ENCODE data around the gene SNAPC4. TPM values are rescaled to one million over a fixed set of nuclear protein-coding genes. Genes with fewer than 3 reads are reported as not detected.
A peak's percentile ranks its signal among the peaks of the same experiment; 100 is the strongest.

Gene SNAPC4, protein sequence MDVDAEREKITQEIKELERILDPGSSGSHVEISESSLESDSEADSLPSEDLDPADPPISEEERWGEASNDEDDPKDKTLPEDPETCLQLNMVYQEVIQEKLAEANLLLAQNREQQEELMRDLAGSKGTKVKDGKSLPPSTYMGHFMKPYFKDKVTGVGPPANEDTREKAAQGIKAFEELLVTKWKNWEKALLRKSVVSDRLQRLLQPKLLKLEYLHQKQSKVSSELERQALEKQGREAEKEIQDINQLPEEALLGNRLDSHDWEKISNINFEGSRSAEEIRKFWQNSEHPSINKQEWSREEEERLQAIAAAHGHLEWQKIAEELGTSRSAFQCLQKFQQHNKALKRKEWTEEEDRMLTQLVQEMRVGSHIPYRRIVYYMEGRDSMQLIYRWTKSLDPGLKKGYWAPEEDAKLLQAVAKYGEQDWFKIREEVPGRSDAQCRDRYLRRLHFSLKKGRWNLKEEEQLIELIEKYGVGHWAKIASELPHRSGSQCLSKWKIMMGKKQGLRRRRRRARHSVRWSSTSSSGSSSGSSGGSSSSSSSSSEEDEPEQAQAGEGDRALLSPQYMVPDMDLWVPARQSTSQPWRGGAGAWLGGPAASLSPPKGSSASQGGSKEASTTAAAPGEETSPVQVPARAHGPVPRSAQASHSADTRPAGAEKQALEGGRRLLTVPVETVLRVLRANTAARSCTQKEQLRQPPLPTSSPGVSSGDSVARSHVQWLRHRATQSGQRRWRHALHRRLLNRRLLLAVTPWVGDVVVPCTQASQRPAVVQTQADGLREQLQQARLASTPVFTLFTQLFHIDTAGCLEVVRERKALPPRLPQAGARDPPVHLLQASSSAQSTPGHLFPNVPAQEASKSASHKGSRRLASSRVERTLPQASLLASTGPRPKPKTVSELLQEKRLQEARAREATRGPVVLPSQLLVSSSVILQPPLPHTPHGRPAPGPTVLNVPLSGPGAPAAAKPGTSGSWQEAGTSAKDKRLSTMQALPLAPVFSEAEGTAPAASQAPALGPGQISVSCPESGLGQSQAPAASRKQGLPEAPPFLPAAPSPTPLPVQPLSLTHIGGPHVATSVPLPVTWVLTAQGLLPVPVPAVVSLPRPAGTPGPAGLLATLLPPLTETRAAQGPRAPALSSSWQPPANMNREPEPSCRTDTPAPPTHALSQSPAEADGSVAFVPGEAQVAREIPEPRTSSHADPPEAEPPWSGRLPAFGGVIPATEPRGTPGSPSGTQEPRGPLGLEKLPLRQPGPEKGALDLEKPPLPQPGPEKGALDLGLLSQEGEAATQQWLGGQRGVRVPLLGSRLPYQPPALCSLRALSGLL (N-terminal part only)
- total RNA-seq, result 3.2 TPM

DNA sequence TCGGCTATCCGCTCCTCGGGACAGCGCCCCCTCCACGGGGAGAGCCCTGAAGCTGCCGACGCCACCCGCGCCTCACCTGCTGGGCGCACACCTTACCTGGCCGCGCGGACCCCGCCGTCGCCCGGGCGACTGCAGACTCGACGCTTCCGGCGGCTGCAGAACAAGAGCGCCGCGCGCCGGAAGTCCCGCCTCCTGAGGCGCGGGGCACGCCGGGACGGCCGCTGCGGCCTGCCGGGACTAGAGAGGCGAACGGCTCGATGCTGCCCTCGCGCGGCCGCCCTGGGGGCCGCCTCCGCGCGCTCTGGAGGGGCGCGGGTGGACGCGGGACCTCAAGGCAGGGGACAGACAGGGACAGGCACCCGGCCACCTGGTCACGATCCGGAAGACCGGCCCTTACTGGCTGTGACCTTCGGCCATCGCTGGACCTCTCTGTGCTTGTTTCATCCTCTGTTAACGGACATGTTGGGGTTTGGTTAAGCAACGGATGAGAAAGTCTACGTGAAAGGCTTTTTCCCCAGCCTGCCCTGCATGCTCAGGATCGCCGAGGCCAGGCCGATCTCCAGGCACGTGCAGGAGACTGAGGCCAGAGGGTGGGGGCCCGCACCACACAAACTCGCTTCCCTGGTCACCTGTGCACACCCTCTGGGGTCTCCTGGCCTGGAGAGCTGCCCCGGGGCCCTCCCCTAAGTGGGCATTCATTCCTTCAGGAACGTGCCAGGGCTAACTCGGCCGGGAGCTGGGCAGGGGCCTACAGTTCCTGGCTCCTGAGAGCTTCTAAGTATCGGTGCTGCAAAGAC is at the start of gene SNAPC4:
SNAPC4 (minus strand) TSS at position 133 of the 797 bp plus-strand sequence. CDS start 1,742 bp downstream, outside the sequence.
- H3K27me3 ChIP-seq, result no peaks in the 10 kb centered on the region
- no peak for TF ChIP-seq POLR2AphosphoS5 (IDR thresholded peaks at IDR 0.05; ENCODE audit: insufficient read depth in 1 of 2, low read depth in 1 of 2)
- TF ChIP-seq, protein P1, sequence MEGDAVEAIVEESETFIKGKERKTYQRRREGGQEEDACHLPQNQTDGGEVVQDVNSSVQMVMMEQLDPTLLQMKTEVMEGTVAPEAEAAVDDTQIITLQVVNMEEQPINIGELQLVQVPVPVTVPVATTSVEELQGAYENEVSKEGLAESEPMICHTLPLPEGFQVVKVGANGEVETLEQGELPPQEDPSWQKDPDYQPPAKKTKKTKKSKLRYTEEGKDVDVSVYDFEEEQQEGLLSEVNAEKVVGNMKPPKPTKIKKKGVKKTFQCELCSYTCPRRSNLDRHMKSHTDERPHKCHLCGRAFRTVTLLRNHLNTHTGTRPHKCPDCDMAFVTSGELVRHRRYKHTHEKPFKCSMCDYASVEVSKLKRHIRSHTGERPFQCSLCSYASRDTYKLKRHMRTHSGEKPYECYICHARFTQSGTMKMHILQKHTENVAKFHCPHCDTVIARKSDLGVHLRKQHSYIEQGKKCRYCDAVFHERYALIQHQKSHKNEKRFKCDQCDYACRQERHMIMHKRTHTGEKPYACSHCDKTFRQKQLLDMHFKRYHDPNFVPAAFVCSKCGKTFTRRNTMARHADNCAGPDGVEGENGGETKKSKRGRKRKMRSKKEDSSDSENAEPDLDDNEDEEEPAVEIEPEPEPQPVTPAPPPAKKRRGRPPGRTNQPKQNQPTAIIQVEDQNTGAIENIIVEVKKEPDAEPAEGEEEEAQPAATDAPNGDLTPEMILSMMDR (IDR thresholded peaks at IDR 0.05), result peak; percentile 75 to 100 (median 90)
- peaks cover 0 to 30% of the 10 kb centered on the region in 2 donors for H3K36me3 ChIP-seq
- H3K4me3 ChIP-seq, result peak within 1 kb of the TSS; percentile 92 to 96
- peaks cover 21% of the 10 kb centered on the region for H3K4me1 ChIP-seq
- H3K9me3 ChIP-seq, result no peaks in the 10 kb centered on the region
- intact Hi-C loops (cut with DNase I), result loop anchor here (10.0 kb wide), 1 partner anchor 85 kb away; no protein-coding TSS in a partner anchor
- DNase-seq (ENCODE audit: extremely low spot score in 2 of 2), result no peak
- H3K27ac ChIP-seq, result peak within 1 kb of the TSS; percentile 31

DNA sequence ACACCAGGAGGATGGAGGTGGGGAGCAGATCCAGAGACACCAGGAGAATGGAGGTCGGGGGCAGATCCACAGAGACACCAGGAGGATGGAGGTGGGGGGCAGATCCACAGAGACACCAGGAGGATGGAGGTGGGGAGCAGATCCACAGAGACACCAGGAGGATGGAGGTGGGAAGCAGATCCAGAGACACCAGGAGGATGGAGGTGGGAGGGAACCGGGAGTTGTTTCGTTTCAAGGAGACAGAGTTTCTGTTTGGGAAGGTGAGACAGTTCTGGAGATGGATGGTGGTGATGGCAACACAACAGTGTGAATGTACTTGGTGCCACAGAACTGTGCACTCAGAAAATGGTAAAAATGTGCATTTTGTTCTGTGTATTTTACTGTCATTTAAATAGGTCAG is 48.7 kb upstream of the SNAPC4 start:
- TF ChIP-seq POLR2AphosphoS5 (IDR thresholded peaks at IDR 0.05; ENCODE audit: insufficient read depth in 1 of 2, low read depth in 1 of 2) (no peak), POLR2A (IDR thresholded peaks at IDR 0.05) (no peak)
- TF ChIP-seq, protein P1 (IDR thresholded peaks at IDR 0.05), result no peak
- intact Hi-C loops (cut with DNase I), result no loop called here
- H3K4me3 ChIP-seq, result no peak overlapping the region
- no peak for DNase-seq (ENCODE audit: extremely low spot score in 2 of 2)
- no peak overlapping the region for H3K27ac ChIP-seq
- no peaks in the 10 kb centered on the region for H3K27me3 ChIP-seq
- H3K9me3 ChIP-seq, result no peaks in the 10 kb centered on the region
- H3K4me1 ChIP-seq, result no peaks in the 10 kb centered on the region
- H3K36me3 ChIP-seq, result peaks cover 0 to 80% of the 10 kb centered on the region in 2 donors

DNA sequence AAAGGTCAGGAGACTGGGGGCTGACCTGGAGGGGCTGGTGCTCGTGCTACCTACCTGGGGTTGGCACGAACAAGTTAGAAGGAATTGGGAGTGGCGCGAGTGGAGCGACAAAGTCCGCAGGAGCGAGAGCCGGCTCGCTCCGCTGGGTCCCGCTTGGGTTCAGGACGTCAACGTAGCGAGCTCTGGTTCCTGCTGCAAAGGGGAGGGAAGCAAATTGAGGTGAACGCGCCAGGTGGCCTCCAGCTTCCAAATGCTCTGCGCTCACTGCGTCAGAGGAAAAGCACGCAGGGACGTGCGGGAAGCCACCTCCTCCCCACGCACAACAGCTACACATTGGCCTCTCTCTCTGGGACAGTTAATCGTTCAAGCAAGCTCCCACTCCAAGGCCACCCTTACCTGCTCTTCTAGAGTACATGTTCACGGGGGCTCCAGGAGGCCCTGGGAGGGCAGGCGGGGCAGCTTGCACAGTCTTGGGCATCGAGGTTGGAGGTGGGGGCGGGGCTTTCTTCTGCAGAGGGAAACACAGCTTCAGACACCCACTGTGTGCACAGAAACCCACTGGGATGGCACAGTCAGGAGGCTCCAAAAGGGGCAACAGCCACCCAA is 47.3 kb upstream of the SNAPC4 start:
- no peaks in the 10 kb centered on the region for H3K4me1 ChIP-seq
- DNase-seq (ENCODE audit: extremely low spot score in 2 of 2), result no peak
- no peak for TF ChIP-seq POLR2AphosphoS5 (IDR thresholded peaks at IDR 0.05; ENCODE audit: insufficient read depth in 1 of 2, low read depth in 1 of 2)
- TF ChIP-seq, protein P1 (IDR thresholded peaks at IDR 0.05), result no peak
- no peaks in the 10 kb centered on the region for H3K27me3 ChIP-seq
- no peak overlapping the region for H3K4me3 ChIP-seq
- peaks cover 0 to 93% of the 10 kb centered on the region in 2 donors for H3K36me3 ChIP-seq
- no peak overlapping the region for H3K27ac ChIP-seq
- intact Hi-C loops (cut with DNase I), result no loop called here
- H3K9me3 ChIP-seq, result no peaks in the 10 kb centered on the region

DNA sequence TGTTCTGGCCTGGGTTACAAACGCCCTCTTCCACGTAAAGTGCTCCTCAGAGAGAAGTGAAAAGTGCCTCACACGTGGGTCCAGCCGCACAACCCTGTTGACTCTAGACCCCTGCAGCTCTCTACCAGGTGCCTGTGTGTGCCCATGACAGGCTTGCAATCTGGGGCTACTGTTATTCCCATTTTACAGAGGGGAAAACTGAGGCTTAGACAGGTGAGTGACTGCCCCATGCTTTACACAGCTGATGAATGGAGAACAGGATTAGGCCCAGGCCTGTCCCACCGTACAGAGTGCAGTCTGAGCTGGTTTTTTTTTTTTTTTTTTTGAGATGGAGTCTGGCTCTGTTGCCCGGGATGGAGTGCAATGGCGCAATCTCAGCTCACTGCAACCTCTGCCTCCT is 45.8 kb upstream of the SNAPC4 start:
- Histone ChIP-seq H3K4me1 (no peaks in the 10 kb centered on the region), H3K27ac (no peak overlapping the region), H3K27me3 (no peaks in the 10 kb centered on the region), H3K4me3 (no peak overlapping the region), H3K36me3 (peaks cover 0 to 93% of the 10 kb centered on the region in 2 donors), H3K9me3 (no peaks in the 10 kb centered on the region)
- no peak for DNase-seq (ENCODE audit: extremely low spot score in 2 of 2)
- intact Hi-C loops (cut with DNase I), result no loop called here
- TF ChIP-seq, protein P1 (IDR thresholded peaks at IDR 0.05), result no peak
- no peak for TF ChIP-seq POLR2AphosphoS5 (IDR thresholded peaks at IDR 0.05; ENCODE audit: insufficient read depth in 1 of 2, low read depth in 1 of 2)
- no peak for TF ChIP-seq POLR2A (IDR thresholded peaks at IDR 0.05)

Measured in vagina (tissue), 2 donors.